Measurements from ENCODE around the gene VTI1A. TPM values are rescaled to one million over a fixed set of nuclear protein-coding genes. Genes with fewer than 3 reads are reported as not detected.
"Not testable (repeated sequence)": the region's sequence is repeated elsewhere in the genome, so short reads cannot be mapped to it uniquely, and the experiment has no call there.

The VTI1A gene
- total RNA-seq, 2 experiments from 2014 or later, result 39.0 to 54.6 TPM

- no peaks in the 10 kb centered on the region for H3K4me1 Mint-ChIP-seq
- ATAC-seq, result no peak
These were observed 412.1 kb downstream of the VTI1A start for GRCh38 chr10:112858986-112859651.

GRCh38 chr10:112859793-112860192 lies 412.8 kb downstream of the VTI1A start:
- Mint-ChIP-seq H3K36me3 (no peaks in the 10 kb centered on the region), H3K9me3 (ENCODE audit: low read depth) (peaks cover 9% of the 10 kb centered on the region), H3K4me1 (no peaks in the 10 kb centered on the region), H3K4me3 (no peak overlapping the region), H3K27ac (no peak overlapping the region), H3K27me3 (no peaks in the 10 kb centered on the region)
- no peak for ATAC-seq
- no peak for DNase-seq
- CTCF ChIA-PET, result no interaction called here

More at GRCh38 chr10:112858986-112859651, 412.1 kb downstream of the VTI1A start:
- CTCF ChIA-PET, result no interaction called here
- DNase-seq, result no peak
- Mint-ChIP-seq H3K36me3 (no peaks in the 10 kb centered on the region), H3K27me3 (no peaks in the 10 kb centered on the region), H3K4me3 (no peak overlapping the region), H3K27ac (no peak overlapping the region), H3K9me3 (ENCODE audit: low read depth) (peaks cover 9% of the 10 kb centered on the region)

- H3K27ac Mint-ChIP-seq; H3K4me1 Mint-ChIP-seq; H3K36me3 Mint-ChIP-seq; CTCF ChIA-PET; H3K4me3 Mint-ChIP-seq; DNase-seq; H3K27me3 Mint-ChIP-seq; H3K9me3 Mint-ChIP-seq (ENCODE audit: low read depth); ATAC-seq: not testable (repeated sequence)
These were observed 416.4 kb downstream of the VTI1A start for GRCh38 chr10:112863461-112863860.

Small RNAs within 50 kb of the gene (microRNA-seq; reads per million reads assigned to microRNA genes)
- gene MIR4295, result not detected

Other genes with a start within 250 kb of the VTI1A start
- gene TECTB, start 163.8 kb upstream of the VTI1A start, total RNA-seq, result not detected
- gene ACSL5, start 73.1 kb upstream of the VTI1A start, total RNA-seq, result 10 to 100 TPM; 58.1 to 64.4 TPM
- 10 to 100 TPM; 44.2 to 48.1 TPM for gene ZDHHC6, start 301 bp upstream of the VTI1A start, total RNA-seq

All from activated CD8-positive, alpha-beta memory T cell treated with anti-CD3 and anti-CD28 coated beads, Interleukin-2, amount 10 ng/mL, durations not matched to agents 7 days and 5 days (primary cell).